Activated naive CD8-positive, alpha-beta T cell (primary cell): ENCODE data around the gene GPS1.

Experiments
- H3K27ac Mint-ChIP-seq: one replicate; pipeline ENCODE4 v1.8.0; 2021; ENCODE audit warnings: mixed read lengths
- H3K27me3 Mint-ChIP-seq: one replicate; pipeline ENCODE4 v1.8.0; 2021; ENCODE audit warnings: mixed read lengths
- H3K36me3 Mint-ChIP-seq: one replicate; pipeline ENCODE4 v1.8.0; 2021; ENCODE audit warnings: mixed read lengths
- H3K4me1 Mint-ChIP-seq: one replicate; pipeline ENCODE4 v1.8.0; 2021; ENCODE audit warnings: low read depth, mixed read lengths
- H3K4me3 Mint-ChIP-seq: one replicate; pipeline ENCODE4 v1.8.0; 2021; ENCODE audit warnings: mild to moderate bottlenecking, mixed read lengths
- H3K9me3 Mint-ChIP-seq: one replicate; pipeline ENCODE4 v1.8.0; 2021; ENCODE audit warnings: low read depth, mixed read lengths

The GPS1 gene

DNA sequence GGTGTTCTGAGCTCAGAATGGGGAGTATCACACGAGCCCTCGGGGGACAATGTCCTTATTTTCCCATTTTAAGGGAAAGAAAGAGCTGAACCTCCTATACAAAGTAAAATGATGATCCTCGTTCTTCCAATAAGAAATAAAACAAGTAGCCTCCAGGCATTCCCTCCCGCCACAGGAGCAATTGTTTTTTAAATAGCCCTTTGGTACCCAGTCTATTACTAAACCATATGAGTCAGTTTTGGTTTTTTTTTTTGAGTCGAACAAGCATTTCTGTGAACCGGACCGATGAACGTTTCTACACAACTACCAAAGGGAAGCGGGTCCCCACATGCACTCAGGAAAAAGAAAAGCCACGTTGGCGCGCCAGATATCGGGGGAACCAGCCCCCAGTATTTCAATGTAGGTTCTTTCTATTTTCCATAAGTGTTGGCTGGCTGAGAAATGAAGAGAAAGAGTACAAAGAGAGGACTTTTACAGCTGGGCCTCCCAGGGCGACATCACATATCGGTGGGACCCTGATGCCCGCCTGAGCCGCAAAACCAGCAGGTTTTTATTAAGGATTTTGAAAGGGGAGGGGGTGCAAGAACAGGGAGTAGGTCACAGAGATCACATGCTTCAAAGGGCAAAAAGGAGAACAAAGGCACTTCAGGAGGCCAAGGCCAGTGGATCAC, 10.4 kb upstream of the GPS1 start:
- H3K36me3 Mint-ChIP-seq, result no peaks in the 10 kb centered on the region
- no peaks in the 10 kb centered on the region for H3K9me3 Mint-ChIP-seq
- H3K4me3 Mint-ChIP-seq, result no peak overlapping the region
- no peaks in the 10 kb centered on the region for H3K27me3 Mint-ChIP-seq
- no peak overlapping the region for H3K27ac Mint-ChIP-seq
- peaks cover 11% of the 10 kb centered on the region for H3K4me1 Mint-ChIP-seq

DNA sequence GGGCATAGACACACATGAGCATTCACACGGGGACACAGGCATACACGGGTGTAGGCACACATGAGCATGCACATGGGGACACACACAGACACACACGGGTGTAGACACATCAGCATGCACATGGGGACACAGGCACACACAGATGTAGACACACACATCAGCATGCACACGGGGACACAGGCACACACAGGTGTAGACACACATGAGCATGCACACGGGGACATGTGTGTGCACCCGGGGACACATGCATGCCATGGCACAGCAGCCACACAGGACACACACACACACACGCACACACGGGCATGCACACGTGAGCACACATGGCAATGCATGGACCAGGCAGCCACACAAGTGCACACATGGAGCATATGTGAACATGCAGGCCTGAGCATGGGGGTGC, 9.0 kb upstream of the GPS1 start:
- Mint-ChIP-seq H3K9me3 (no peaks in the 10 kb centered on the region), H3K27me3 (no peaks in the 10 kb centered on the region), H3K27ac (no peak overlapping the region), H3K36me3 (no peaks in the 10 kb centered on the region), H3K4me3 (no peak overlapping the region), H3K4me1 (peaks cover 12% of the 10 kb centered on the region)

DNA sequence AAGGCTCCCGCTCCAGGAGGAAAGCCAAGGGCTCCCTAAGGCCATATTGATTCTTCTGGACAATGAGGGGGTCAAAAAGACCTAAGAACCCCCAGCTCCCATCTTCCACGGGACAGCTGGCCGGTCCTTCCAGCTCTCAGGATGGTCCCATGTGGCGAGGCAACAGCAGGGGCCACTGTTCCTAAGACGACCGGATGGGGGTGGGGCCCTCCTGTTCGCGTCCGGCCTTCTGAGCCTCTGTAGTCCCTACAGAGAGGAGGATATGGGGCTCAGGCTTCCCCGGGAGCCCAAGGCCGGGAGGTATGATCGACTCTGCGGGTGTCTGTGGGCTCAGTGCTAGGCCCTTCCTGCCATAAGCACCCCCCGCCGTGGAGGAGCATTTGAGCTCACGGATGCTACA, 8.2 kb upstream of the GPS1 start:
- Mint-ChIP-seq H3K27ac (no peak overlapping the region), H3K4me3 (no peak overlapping the region), H3K9me3 (no peaks in the 10 kb centered on the region)

DNA sequence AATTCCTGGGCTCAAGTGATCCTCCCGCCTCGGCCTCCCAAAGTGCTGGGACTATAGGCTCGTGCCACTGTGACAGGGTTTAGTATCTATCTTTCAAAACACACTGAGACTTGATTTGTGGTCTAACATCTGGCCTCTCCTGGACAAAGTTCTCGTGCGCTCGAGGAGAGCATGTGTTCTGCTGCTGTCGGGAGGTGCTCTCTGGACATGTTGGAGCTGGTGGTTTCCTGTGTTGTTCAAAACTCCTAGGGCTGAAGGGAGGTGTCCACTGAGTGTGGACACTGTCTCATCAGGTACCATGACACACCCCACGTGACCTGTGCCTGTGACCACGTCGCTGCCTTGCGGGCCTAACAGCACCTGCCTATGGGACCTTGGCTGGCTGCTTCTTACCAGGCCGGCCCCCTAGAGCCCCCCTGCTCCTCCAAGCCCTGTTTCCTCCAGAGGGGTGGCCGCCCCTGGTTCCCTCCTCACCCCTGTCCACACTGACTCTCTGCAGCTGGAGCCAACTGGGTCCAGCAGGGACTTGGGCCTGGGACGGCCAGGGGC, 5.7 kb upstream of the GPS1 start:
- H3K27me3 Mint-ChIP-seq, result no peaks in the 10 kb centered on the region
- peaks cover 8% of the 10 kb centered on the region for H3K4me1 Mint-ChIP-seq
- H3K4me3 Mint-ChIP-seq, result no peak overlapping the region
- no peaks in the 10 kb centered on the region for H3K36me3 Mint-ChIP-seq
- H3K27ac Mint-ChIP-seq, result no peak overlapping the region
- H3K9me3 Mint-ChIP-seq, result no peaks in the 10 kb centered on the region

More for the DNA sequence above, 8.2 kb upstream of the GPS1 start:
- Mint-ChIP-seq H3K4me1 (peaks cover 7% of the 10 kb centered on the region), H3K36me3 (no peaks in the 10 kb centered on the region), H3K27me3 (no peaks in the 10 kb centered on the region)

DNA sequence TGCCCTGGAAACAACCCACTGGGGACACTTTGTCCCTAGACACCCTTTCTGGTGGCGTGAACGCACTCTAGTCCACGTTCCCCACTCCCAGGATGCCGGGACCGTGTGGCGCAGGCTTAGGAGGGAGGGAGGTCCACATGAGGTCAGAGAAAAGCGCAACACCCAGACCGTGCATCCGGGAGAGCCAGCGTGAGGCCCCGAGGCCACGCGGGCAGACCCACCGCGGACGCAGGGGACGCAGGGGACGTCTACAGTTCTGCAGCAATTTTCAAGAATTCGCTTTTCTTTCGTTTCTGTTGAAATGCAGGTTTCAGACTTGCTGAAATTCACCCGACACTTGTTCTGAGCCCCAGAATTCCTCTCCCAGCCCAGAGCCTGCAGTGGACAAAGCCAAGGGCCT, 4.8 kb upstream of the GPS1 start:
- Mint-ChIP-seq H3K4me1 (peaks cover 8% of the 10 kb centered on the region), H3K9me3 (no peaks in the 10 kb centered on the region), H3K36me3 (no peaks in the 10 kb centered on the region), H3K27ac (no peak overlapping the region), H3K27me3 (no peaks in the 10 kb centered on the region), H3K4me3 (no peak overlapping the region)

DNA sequence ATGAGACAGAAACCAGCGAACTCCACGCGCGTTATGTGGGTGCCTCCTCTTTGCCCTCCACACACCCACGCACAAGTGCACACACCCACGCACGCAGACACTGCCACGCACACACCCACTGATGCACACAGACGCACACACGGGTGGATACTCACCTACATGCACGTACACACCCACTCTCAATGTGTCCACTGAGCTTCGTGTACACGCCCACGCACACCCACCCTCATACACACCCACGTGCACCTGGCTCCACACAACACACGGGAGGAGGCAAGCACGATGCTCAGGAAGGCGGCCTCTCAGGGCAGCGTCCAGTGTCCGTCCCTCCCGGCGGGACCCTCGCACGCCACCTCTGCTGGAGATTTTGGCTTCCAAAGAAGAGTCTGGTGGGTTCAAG, 4.3 kb upstream of the GPS1 start:
- H3K27me3 Mint-ChIP-seq, result no peaks in the 10 kb centered on the region
- H3K36me3 Mint-ChIP-seq, result no peaks in the 10 kb centered on the region
- H3K4me1 Mint-ChIP-seq, result peaks cover 8% of the 10 kb centered on the region
- no peak overlapping the region for H3K27ac Mint-ChIP-seq
- peak overlapping the region; percentile 30 for H3K4me3 Mint-ChIP-seq
- H3K9me3 Mint-ChIP-seq, result no peaks in the 10 kb centered on the region

DNA sequence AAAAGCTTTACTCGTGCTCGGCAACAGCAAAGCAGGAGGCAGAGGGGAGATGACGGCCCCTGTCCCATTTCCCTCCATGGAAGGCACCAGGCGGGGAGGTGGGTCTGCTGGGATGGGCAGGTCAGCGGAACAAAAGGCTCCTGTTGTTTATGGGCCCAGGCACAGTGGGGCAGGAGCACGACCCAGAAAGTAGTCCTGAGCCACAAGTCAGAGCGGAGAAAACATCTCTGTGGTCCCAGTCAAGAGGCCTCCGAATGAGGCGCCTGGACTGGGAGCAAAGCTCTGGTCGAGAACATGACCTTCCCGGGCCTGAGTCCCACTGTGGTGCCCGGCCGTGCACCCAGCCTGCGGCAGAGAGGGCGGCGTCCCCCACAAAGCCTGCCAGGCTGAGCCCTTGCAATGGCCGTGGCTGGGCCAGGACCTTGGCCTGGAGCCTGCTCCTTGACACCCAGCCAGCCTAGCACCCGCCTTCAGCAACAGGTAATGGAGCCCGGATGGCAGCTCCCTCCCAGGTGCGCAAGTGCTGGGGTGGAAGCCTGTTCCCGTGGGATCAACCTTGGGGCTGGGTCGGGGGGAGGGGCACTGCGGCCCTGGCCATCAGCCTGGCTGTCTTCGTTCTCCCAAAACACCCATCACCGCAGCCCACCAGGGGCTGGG, 3.7 kb upstream of the GPS1 start:
- Mint-ChIP-seq H3K27me3 (no peaks in the 10 kb centered on the region), H3K9me3 (no peaks in the 10 kb centered on the region), H3K4me1 (peaks cover 8% of the 10 kb centered on the region), H3K27ac (no peak overlapping the region), H3K36me3 (no peaks in the 10 kb centered on the region), H3K4me3 (no peak overlapping the region)

DNA sequence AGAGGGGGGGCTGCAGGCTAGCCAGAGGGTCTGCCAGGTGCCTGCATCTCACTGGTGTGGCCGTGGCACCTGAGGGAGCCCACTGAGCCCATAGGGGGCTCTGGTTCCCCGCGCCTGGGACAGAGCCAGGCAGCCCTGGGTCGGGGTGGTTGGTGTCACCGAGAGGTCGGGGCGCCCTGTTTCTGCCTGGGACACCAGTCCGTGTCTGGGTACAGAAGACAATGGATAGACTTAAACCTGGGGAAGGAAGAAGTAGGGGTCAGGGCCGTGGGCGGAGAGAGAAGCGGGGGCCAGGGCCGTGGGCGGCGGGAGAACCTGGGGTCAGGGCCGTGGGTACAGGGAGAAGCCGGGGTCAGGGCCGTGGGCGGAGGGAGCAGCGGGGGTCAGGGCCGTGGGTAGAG, 3.1 kb upstream of the GPS1 start:
- no peak overlapping the region for H3K4me3 Mint-ChIP-seq

DNA sequence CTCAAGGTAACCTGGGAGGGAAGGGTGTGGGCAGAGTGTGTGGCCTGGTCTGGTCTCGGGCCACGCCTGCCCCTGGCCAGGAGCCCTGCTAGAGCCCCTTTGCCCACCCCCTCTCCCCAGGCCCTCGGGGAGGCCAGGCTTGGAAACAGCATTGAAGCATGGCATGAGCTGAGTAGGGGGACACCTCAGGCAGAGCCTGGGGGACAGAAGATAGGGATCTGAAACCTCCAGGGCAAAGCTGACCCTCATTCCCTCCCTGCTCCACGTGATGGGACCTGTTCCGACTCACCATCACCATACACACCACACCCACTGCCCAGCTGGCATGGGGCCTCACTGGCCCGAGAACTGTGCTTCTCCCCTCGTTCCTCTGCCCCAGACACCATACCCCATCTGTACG, 2.6 kb upstream of the GPS1 start:
- Mint-ChIP-seq H3K4me3 (no peak overlapping the region), H3K9me3 (no peaks in the 10 kb centered on the region), H3K4me1 (peaks cover 13% of the 10 kb centered on the region), H3K27ac (no peak overlapping the region), H3K27me3 (no peaks in the 10 kb centered on the region), H3K36me3 (no peaks in the 10 kb centered on the region)

More for the DNA sequence above, 3.1 kb upstream of the GPS1 start:
- Mint-ChIP-seq H3K9me3 (no peaks in the 10 kb centered on the region), H3K4me1 (peaks cover 11% of the 10 kb centered on the region), H3K27me3 (no peaks in the 10 kb centered on the region), H3K27ac (no peak overlapping the region), H3K36me3 (no peaks in the 10 kb centered on the region)

DNA sequence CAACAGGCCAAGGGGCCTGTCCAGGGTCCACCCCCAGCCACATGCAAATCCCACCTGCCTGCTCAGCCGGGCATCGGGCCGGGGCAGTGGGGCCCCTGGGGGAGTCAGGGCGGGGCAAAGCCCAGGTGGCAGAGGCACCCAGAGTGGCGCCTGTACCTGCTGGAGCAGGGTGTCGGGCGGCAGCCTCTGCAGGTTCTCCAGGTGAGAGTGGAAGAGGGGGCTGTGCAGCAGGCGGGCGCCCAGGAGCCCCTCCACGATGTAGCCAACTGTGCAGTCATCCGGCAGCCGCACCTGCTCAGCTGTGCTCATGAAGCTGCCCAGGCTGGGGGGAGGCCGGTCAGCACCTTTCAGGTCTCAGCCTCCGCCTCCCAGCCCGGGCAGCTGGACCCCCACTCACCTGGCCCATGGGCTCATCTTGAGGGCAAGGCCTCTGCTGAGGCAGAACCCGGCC, 2.2 kb upstream of the GPS1 start:
- H3K27ac Mint-ChIP-seq, result no peak overlapping the region
- H3K36me3 Mint-ChIP-seq, result no peaks in the 10 kb centered on the region
- no peak overlapping the region for H3K4me3 Mint-ChIP-seq
- no peaks in the 10 kb centered on the region for H3K27me3 Mint-ChIP-seq
- H3K4me1 Mint-ChIP-seq, result peaks cover 13% of the 10 kb centered on the region
- H3K9me3 Mint-ChIP-seq, result no peaks in the 10 kb centered on the region

DNA sequence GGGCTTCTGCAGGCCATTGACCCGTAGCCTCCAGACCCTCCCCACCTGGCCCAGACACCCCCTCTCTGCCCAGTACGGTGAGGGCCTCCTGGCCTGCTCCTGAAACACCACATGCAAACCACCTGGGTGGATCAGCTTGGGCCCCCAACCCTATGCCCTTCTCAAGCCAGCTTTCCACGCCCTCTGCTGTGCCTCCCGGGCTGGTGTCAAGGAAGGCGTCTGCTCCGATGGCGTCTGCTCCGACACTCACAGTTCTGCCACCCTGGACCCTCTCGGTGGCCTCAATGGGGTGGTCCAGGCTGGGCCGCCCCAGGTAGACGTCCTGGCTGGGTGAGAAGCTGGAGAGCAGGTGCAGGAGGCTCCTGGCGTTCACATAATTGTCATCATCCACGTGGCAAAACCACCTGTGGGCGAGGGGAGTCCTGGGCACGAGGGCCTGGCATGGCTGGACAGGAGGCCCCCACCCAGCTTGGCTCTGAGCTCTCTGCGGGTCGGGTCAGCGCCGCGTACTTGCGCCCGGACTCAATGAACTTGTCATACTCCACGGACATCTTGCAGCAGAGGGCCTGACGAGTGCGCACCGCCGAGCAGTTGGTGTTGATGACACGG, 1.4 kb upstream of the GPS1 start:
- Mint-ChIP-seq H3K4me3 (peak overlapping the region; percentile 83), H3K9me3 (no peaks in the 10 kb centered on the region), H3K36me3 (no peaks in the 10 kb centered on the region), H3K4me1 (peaks cover 13% of the 10 kb centered on the region), H3K27ac (no peak overlapping the region), H3K27me3 (no peaks in the 10 kb centered on the region)

DNA sequence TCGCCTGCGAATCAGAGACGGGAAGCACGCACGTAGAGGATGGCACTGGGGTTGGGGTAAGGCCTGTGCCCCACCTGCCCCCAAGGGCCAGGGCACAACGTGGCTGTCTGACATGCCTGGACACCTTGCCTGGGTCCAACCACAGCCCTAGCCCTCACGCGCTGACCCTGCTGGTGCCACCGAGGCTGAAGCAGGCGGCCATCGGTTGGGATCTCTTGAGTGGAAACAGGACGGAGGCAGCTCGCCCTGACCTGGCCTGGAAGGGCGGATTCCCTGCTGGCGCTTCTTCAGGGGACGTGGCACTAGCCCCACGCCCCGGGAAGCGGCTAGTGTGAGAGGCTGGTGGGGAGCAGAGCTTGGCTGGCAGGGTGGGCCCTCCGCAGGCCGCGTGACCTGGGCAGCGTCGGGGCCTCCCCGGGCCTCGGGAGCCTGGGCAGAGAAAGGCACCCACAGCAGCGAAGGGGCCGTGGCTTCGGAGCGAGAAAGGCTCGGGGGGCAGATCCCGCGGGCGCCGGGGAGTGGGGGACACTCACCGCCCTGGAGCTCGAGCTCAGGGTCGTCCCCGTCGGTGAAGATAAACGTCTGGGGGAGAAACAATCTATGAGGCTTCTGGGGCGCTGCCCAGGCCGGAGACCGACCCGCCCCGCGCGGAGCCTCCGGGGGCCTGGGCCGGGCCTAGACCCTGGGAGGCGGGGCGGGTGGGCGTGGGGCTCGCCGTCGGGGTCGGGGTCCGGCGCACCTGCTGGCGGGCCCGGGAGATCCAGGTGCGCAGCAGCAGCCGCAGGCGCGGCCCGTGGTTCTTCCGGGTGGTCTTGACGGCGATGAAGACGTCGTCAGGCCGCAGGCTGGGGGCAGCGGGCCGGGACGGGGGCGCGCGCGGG, 697 bp upstream of the GPS1 start:
- Mint-ChIP-seq H3K4me3 (peak overlapping the region; percentile 83), H3K36me3 (no peaks in the 10 kb centered on the region), H3K4me1 (peaks cover 13% of the 10 kb centered on the region), H3K27ac (peak overlapping the region; percentile 8), H3K27me3 (no peaks in the 10 kb centered on the region), H3K9me3 (no peaks in the 10 kb centered on the region)

DNA sequence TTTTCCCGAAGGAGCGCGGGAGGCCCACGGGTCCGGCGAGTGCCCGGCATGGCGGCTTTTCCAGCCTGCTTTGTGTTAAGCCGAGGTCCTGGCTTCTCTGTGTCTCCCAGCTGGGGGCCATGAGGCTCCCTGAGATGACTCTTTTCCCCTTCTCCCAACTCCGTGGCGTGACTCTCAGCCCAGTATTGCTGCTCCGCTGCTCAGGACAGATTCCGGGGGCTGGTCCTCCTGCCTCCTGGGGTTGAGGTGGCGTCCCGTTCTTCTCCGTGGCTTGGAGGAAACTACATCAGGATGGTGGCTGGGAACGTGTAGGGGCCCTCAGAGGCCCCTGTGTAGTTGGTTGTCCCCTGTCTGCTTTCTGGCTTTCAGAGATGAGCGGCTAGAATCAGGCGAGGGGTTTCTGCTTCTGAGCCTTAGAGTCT, 951 bp downstream of the GPS1 start:
- Mint-ChIP-seq H3K27ac (no peak overlapping the region), H3K36me3 (no peaks in the 10 kb centered on the region), H3K27me3 (no peaks in the 10 kb centered on the region), H3K4me1 (peaks cover 12% of the 10 kb centered on the region), H3K4me3 (peak overlapping the region; percentile 84), H3K9me3 (no peaks in the 10 kb centered on the region)

DNA sequence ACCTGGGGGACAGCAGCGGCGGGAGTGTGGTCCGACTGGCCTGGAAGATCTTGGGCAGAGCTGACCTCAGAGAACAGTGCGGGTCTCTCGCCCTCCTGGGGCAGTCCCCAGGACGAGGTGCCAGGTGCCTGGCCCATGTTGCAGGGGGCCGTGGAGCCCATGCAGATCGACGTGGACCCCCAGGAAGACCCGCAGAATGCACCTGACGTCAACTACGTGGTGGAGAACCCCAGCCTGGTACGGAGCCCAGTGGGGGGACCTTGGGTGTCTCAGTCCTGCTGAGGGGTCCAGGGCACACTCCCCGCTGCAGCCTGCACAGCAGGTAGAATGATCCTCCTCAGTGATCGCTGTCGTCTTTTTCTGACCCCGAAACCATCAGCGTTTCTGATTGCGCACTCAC, 1.4 kb downstream of the GPS1 start:
- H3K4me1 Mint-ChIP-seq, result peaks cover 12% of the 10 kb centered on the region
- H3K36me3 Mint-ChIP-seq, result no peaks in the 10 kb centered on the region
- H3K9me3 Mint-ChIP-seq, result no peaks in the 10 kb centered on the region
- no peaks in the 10 kb centered on the region for H3K27me3 Mint-ChIP-seq
- H3K27ac Mint-ChIP-seq, result no peak overlapping the region
- H3K4me3 Mint-ChIP-seq, result peak overlapping the region; percentile 84
